Peyer's patch (tissue), 4 donors: ENCODE data around the gene SETDB1.

ENCODE experiments used
- POLR2A ChIP-seq, 2 donors: fragments of 450-650 bp; IDR thresholded peaks; one replicate each; pipeline ENCODE4 v1.5.1; 2017; ENCODE audit warnings: antibody characterized with exemption in 2 of 2, mild to moderate bottlenecking in 2 of 2, moderate library complexity in 2 of 2
- TF ChIP-seq, protein P1 (sequence below), 6 experiments: fragments of 450-650 bp in 4 of 6; fragments of 200-600 bp in 2 of 6; sonication (generic) in 1 of 6; IDR thresholded peaks; one replicate each; pipeline ENCODE4 v1.5.1; 2017 to 2019; ENCODE audit warnings: antibody characterized with exemption in 6 of 6, mild to moderate bottlenecking in 3 of 6, moderate library complexity in 1 of 6

DNA sequence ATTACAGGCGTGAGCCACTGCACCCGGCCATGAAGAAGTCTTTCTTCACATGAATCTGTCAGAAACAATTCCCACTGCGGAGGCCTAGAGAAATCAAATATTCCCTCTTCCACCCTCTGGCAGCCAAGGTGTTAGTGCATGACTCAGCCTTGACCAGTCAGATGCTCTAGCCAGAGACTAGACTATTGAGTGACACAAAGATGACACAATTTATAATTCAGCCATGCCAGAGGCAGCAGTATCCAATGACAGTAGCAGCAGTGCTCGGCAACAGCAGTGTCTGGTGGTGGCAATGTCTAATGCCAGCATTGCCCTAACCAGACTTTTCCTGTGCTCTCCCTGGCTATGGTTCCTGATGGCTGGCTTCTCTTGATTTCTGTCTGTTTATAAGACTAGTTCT lies 30.5 kb upstream of the SETDB1 start:
- TF ChIP-seq POLR2A (IDR thresholded peaks at IDR 0.05), result no peak
- TF ChIP-seq, protein P1, sequence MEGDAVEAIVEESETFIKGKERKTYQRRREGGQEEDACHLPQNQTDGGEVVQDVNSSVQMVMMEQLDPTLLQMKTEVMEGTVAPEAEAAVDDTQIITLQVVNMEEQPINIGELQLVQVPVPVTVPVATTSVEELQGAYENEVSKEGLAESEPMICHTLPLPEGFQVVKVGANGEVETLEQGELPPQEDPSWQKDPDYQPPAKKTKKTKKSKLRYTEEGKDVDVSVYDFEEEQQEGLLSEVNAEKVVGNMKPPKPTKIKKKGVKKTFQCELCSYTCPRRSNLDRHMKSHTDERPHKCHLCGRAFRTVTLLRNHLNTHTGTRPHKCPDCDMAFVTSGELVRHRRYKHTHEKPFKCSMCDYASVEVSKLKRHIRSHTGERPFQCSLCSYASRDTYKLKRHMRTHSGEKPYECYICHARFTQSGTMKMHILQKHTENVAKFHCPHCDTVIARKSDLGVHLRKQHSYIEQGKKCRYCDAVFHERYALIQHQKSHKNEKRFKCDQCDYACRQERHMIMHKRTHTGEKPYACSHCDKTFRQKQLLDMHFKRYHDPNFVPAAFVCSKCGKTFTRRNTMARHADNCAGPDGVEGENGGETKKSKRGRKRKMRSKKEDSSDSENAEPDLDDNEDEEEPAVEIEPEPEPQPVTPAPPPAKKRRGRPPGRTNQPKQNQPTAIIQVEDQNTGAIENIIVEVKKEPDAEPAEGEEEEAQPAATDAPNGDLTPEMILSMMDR (IDR thresholded peaks at IDR 0.05), result no peak
